Immature natural killer cell (primary cell): Measurements from ENCODE around the gene CMTM4. TPM values are rescaled to one million over a fixed set of nuclear protein-coding genes. Genes with fewer than 3 reads are reported as not detected.
"Not testable (repeated sequence)": the region's sequence is repeated elsewhere in the genome, so short reads cannot be mapped to it uniquely, and the experiment has no call there.

Experiments used
- DNase-seq, 3 donors: peaks; one replicate each; pipeline ENCODE4 v3.0.0; 2022; ENCODE audit warnings: mixed read lengths in 1 of 3
- H3K27ac Mint-ChIP-seq, 6 donors: one replicate each; pipeline ENCODE4 v1.8.0; 2020; ENCODE audit warnings: mixed read lengths in 6 of 6, mild to moderate bottlenecking in 5 of 6, inconsistent platforms in 4 of 6, moderate library complexity in 3 of 6
- H3K27me3 Mint-ChIP-seq, 3 donors: one replicate each; pipeline ENCODE4 v1.8.0; 2020 to 2021; ENCODE audit warnings: low read depth in 3 of 3, mild to moderate bottlenecking in 3 of 3, mixed read lengths in 3 of 3, moderate library complexity in 3 of 3, inconsistent platforms in 1 of 3
- H3K36me3 Mint-ChIP-seq, 3 donors: one replicate each; pipeline ENCODE4 v1.8.0; 2020; ENCODE audit warnings: mixed read lengths in 3 of 3, inconsistent platforms in 2 of 3, mild to moderate bottlenecking in 2 of 3
- H3K4me1 Mint-ChIP-seq, 2 donors: one replicate each; pipeline ENCODE4 v1.8.0; 2020; ENCODE audit warnings: inconsistent platforms in 2 of 2, mild to moderate bottlenecking in 2 of 2, mixed read lengths in 2 of 2, moderate library complexity in 1 of 2
- H3K4me3 Mint-ChIP-seq, 5 donors: one replicate each; pipeline ENCODE4 v1.8.0; 2020; ENCODE audit warnings: mild to moderate bottlenecking in 5 of 5, mixed read lengths in 5 of 5, inconsistent platforms in 3 of 5, moderate library complexity in 3 of 5
- H3K9me3 Mint-ChIP-seq, 6 donors: one replicate each; pipeline ENCODE4 v1.8.0; 2020; ENCODE audit warnings: mild to moderate bottlenecking in 6 of 6, mixed read lengths in 6 of 6, inconsistent platforms in 4 of 6, moderate library complexity in 3 of 6
- polyA plus RNA-seq, 3 donors: library from polyadenylated mRNA; unstranded; fragments of 300-500 nt; fragmentation: Illumina TruSeq; gene quantifications; one replicate each; pipeline ENCODE4 v1.2.3, GENCODE V29; 2021

Gene CMTM4
- polyA plus RNA-seq, 3 donors from 2014 or later: 0.19 TPM; not detected in 2

- Mint-ChIP-seq H3K9me3 (no peaks in the 10 kb centered on the region), H3K27ac (no peak overlapping the region), H3K4me3 (no peak overlapping the region), H3K4me1 (no peaks in the 10 kb centered on the region), H3K27me3 (peaks cover 0 to 2% (median 0%) of the 10 kb centered on the region in 3 donors), H3K36me3 (no peaks in the 10 kb centered on the region)
- DNase-seq: no peak
Measured at GRCh38 chr16:66617728-66618127, 78.8 kb downstream of the CMTM4 start.

GRCh38 chr16:66617010-66617434 lies 79.5 kb downstream of the CMTM4 start:
- H3K4me1 Mint-ChIP-seq: no peaks in the 10 kb centered on the region
- no peaks in the 10 kb centered on the region for H3K36me3 Mint-ChIP-seq
- DNase-seq: no peak
- H3K9me3 Mint-ChIP-seq: no peaks in the 10 kb centered on the region
- peaks cover 0 to 2% (median 0%) of the 10 kb centered on the region in 3 donors for H3K27me3 Mint-ChIP-seq
- no peak overlapping the region for H3K27ac Mint-ChIP-seq
- no peak overlapping the region for H3K4me3 Mint-ChIP-seq

DNA sequence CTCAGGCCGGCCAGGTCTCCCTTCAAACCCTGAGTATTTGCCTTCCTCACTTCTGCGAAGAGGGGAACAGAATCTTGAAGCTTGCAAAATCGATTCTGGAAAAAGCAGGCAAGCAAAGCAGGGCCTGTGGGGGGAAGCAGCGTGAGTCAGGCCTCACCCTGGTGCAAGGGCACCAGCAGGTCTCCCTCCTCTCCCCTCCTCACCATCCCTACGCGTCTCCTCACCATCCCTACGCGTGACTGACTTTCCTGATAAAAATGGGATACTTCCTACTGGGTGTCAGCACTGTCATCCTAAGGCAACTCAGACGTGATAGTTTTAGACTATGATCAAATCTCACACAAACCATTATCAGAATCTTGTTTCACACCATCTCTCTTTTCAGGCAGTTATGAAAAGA lies 80.0 kb downstream of the CMTM4 start:
- Mint-ChIP-seq H3K4me1 (no peaks in the 10 kb centered on the region), H3K4me3 (no peak overlapping the region), H3K27me3 (peaks cover 0 to 2% (median 0%) of the 10 kb centered on the region in 3 donors), H3K27ac (no peak overlapping the region), H3K9me3 (no peaks in the 10 kb centered on the region), H3K36me3 (no peaks in the 10 kb centered on the region)
- DNase-seq: no peak

DNA sequence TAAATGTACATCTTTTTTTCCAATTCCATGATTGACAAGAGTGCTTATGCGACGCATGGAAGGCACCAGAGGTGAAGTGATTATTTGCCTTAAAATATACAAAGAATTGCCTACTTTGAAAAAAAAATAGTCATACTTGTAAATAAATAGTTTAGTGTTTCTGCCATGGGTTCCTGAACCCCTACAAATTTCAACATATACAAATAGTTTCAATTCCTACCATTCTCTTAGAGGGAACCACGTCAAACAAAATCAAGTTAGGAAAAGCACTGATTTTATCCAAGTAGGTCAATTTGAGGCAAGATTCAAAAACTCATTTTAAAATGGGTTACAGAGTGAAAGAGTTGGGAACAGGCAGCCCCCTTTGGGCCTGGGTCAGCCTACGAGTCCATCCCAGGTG lies 80.4 kb downstream of the CMTM4 start:
- Mint-ChIP-seq H3K4me1 (no peaks in the 10 kb centered on the region), H3K36me3 (no peaks in the 10 kb centered on the region), H3K27me3 (peaks cover 0 to 2% (median 0%) of the 10 kb centered on the region in 3 donors), H3K9me3 (no peaks in the 10 kb centered on the region), H3K4me3 (no peak overlapping the region), H3K27ac (no peak overlapping the region)
- no peak for DNase-seq

GRCh38 chr16:66614161-66614802 lies 82.3 kb downstream of the CMTM4 start:
- peaks cover 0 to 5% (median 0%) of the 10 kb centered on the region in 3 donors for H3K36me3 Mint-ChIP-seq
- H3K4me1 Mint-ChIP-seq: peaks cover 0 to 1% of the 10 kb centered on the region in 2 donors
- no peaks in the 10 kb centered on the region for H3K27me3 Mint-ChIP-seq
- H3K9me3 Mint-ChIP-seq: no peaks in the 10 kb centered on the region
- H3K27ac Mint-ChIP-seq: peak overlapping the region in 1 of 6 donors; percentile 49
- DNase-seq: no peak
- H3K4me3 Mint-ChIP-seq: no peak overlapping the region

DNA sequence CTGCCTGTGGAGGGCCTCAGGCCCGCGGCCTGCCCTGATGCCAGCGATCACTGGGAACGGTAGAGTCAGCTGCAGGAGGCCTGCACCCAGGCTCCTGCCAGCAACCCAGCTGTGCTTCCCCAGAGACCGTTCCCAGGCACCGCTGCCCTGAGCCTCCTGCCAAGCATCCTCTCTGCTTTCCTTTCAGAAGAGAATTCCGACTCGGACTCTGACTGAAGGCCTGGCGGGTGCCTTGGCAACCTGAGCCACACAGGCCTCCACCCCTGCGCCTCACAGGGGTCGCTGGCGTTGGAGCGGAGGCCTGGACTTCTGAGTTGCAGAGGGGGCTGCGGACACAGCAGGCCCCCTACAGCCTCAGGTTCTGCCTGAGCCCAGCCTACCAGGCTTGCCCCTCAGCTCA lies 84.1 kb downstream of the CMTM4 start:
- Mint-ChIP-seq H3K4me1 (peaks cover 13 to 16% of the 10 kb centered on the region in 2 donors), H3K36me3 (peaks cover 0 to 5% (median 0%) of the 10 kb centered on the region in 3 donors), H3K4me3 (no peak overlapping the region), H3K27me3 (peaks cover 0 to 2% (median 0%) of the 10 kb centered on the region in 3 donors), H3K27ac (no peak overlapping the region), H3K9me3 (no peaks in the 10 kb centered on the region)
- DNase-seq: no peak

DNA sequence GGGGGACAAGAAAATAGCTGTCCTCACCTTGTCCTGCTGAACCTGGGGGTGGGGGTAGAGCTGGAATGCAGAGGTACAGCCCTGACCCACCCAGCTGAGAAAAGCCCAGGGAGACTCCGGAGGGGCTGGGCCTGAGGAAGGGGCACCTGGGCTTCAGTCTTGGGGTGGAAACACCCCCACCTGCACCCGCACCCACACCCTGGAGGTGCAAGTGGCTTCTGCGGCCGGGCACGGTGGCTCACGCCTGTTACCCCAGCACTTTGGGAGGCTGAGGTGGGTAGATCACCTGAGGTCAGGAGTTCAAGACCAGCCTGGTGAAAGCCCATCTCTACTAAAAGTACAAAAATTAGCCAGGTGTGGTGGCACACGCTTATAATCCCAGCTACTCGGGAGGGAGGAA lies 84.6 kb downstream of the CMTM4 start:
- H3K27me3 Mint-ChIP-seq, H3K4me3 Mint-ChIP-seq, H3K36me3 Mint-ChIP-seq, H3K9me3 Mint-ChIP-seq, DNase-seq: not testable (repeated sequence)
- Mint-ChIP-seq H3K4me1 (peaks cover 18 to 21% of the 10 kb centered on the region in 2 donors), H3K27ac (peak overlapping the region in 2 of 6 donors; percentile 17)

- Mint-ChIP-seq H3K4me3 (peak overlapping the region in 1 of 5 donors; percentile 24), H3K27ac (no peak overlapping the region), H3K27me3 (peaks cover 0 to 6% (median 2%) of the 10 kb centered on the region in 3 donors), H3K36me3 (peaks cover 0 to 5% (median 0%) of the 10 kb centered on the region in 3 donors), H3K4me1 (peaks cover 30 to 33% of the 10 kb centered on the region in 2 donors), H3K9me3 (no peaks in the 10 kb centered on the region)
- DNase-seq: no peak
Measured at GRCh38 chr16:66610111-66610820, 86.3 kb downstream of the CMTM4 start.

DNA sequence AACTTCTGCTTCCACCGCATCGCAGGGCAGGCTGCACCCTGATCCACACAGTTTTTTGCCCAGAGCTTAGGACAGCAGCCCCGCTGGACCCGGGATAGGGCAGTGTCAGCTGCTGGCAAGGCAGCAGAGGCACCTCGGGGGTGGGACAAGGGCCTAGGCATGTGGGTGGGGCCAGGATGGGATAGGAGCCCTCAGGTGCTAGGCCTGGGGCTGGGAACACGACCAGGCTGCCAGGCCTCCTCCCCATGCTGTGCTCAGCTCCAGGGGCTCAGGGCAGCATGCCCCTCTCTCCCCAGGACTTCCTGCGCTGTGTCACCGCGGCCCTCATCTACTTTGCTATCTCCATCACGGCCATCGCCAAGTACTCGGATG lies 87.4 kb downstream of the CMTM4 start:
- Mint-ChIP-seq H3K36me3 (peaks cover 0 to 5% (median 0%) of the 10 kb centered on the region in 3 donors), H3K27me3 (peaks cover 0 to 8% (median 2%) of the 10 kb centered on the region in 3 donors), H3K4me1 (peaks cover 31 to 33% of the 10 kb centered on the region in 2 donors), H3K4me3 (no peak overlapping the region), H3K9me3 (no peaks in the 10 kb centered on the region), H3K27ac (no peak overlapping the region)
- no peak for DNase-seq

GRCh38 chr16:66608241-66609138 lies 88.1 kb downstream of the CMTM4 start:
- Mint-ChIP-seq H3K27me3 (peaks cover 5 to 14% (median 6%) of the 10 kb centered on the region in 3 donors), H3K4me1 (peaks cover 37 to 39% of the 10 kb centered on the region in 2 donors), H3K4me3 (peak overlapping the region in 2 of 5 donors; percentile 27 to 61), H3K36me3 (peaks cover 0 to 5% (median 0%) of the 10 kb centered on the region in 3 donors), H3K27ac (peak overlapping the region in 5 of 6 donors; percentile 45 to 79 (median 55)), H3K9me3 (no peaks in the 10 kb centered on the region)
- peak; percentile 65 to 74 (median 70) for DNase-seq

- DNase-seq: no peak
- Mint-ChIP-seq H3K9me3 (no peaks in the 10 kb centered on the region), H3K4me1 (peaks cover 43 to 45% of the 10 kb centered on the region in 2 donors), H3K36me3 (peaks cover 0 to 5% (median under 1%) of the 10 kb centered on the region in 3 donors), H3K27me3 (peaks cover 5 to 14% (median 6%) of the 10 kb centered on the region in 3 donors), H3K27ac (peak overlapping the region; percentile 62 to 92 (median 84)), H3K4me3 (peak overlapping the region; percentile 76 to 81 (median 76))
Measured at GRCh38 chr16:66605979-66606751, 90.4 kb downstream of the CMTM4 start.

GRCh38 chr16:66605177-66605978 lies 91.2 kb downstream of the CMTM4 start:
- peaks cover 0 to 7% (median 3%) of the 10 kb centered on the region in 3 donors for H3K36me3 Mint-ChIP-seq

More at GRCh38 chr16:66605177-66605978, 91.2 kb downstream of the CMTM4 start:
- peaks cover 43 to 45% of the 10 kb centered on the region in 2 donors for H3K4me1 Mint-ChIP-seq
- H3K4me3 Mint-ChIP-seq: peak overlapping the region; percentile 76 to 87 (median 76)
- peak overlapping the region in 5 of 6 donors; percentile 72 to 92 (median 85) for H3K27ac Mint-ChIP-seq
- H3K27me3 Mint-ChIP-seq: peaks cover 5 to 17% (median 6%) of the 10 kb centered on the region in 3 donors
- no peaks in the 10 kb centered on the region for H3K9me3 Mint-ChIP-seq
- DNase-seq: no peak
